IPS-18a (cell line): ENCODE results near the gene TMEM108.

ENCODE experiments used
- H3K27ac ChIP-seq: one replicate; pipeline ENCODE4 v1.5.1; 2013; ENCODE audit warnings: low read length
- H3K27me3 ChIP-seq: one replicate; pipeline ENCODE4 v1.6.1; 2013; ENCODE audit warnings: mild to moderate bottlenecking, low read length; ENCODE audit not compliant: control insufficient read depth, insufficient read depth
- H3K36me3 ChIP-seq: one replicate; pipeline ENCODE4 v1.6.1; 2013; ENCODE audit warnings: low read depth, low read length; ENCODE audit not compliant: control insufficient read depth
- H3K4me1 ChIP-seq: one replicate; pipeline ENCODE4 v1.6.1; 2013; ENCODE audit warnings: low read depth, low read length; ENCODE audit not compliant: control insufficient read depth
- H3K4me3 ChIP-seq: one replicate; pipeline ENCODE4 v1.5.1; 2013; ENCODE audit warnings: low read length
- H3K9ac ChIP-seq: one replicate; pipeline ENCODE4 v1.6.1; 2013; ENCODE audit warnings: mild to moderate bottlenecking, low read length, moderate library complexity
- H3K9me3 ChIP-seq: one replicate; pipeline ENCODE4 v1.6.1; 2013; ENCODE audit warnings: low read depth, low read length; ENCODE audit not compliant: control insufficient read depth

The TMEM108 gene

GRCh38 chr3:133394561-133395311 lies 356.5 kb downstream of the TMEM108 start:
- no peaks in the 10 kb centered on the region for H3K27me3 ChIP-seq
- H3K9ac ChIP-seq = no peak overlapping the region
- H3K4me1 ChIP-seq = no peaks in the 10 kb centered on the region
- no peaks in the 10 kb centered on the region for H3K9me3 ChIP-seq
- H3K36me3 ChIP-seq = no peaks in the 10 kb centered on the region
- no peak overlapping the region for H3K27ac ChIP-seq
- H3K4me3 ChIP-seq = no peak overlapping the region

- Histone ChIP-seq H3K4me1 (no peaks in the 10 kb centered on the region), H3K36me3 (no peaks in the 10 kb centered on the region), H3K27me3 (no peaks in the 10 kb centered on the region), H3K9ac (no peak overlapping the region), H3K27ac (no peak overlapping the region), H3K9me3 (no peaks in the 10 kb centered on the region), H3K4me3 (no peak overlapping the region)
These were observed 358.7 kb downstream of the TMEM108 start for GRCh38 chr3:133396906-133397305.

GRCh38 chr3:133400006-133400515 lies 361.9 kb downstream of the TMEM108 start, which contains the start of gene BFSP2:
Gene BFSP2, plus strand, starts transcription at chr3:133400056. Its CDS starts 28 bp downstream, at chr3:133400084.
- H3K36me3 ChIP-seq = no peaks in the 10 kb centered on the region
- H3K4me3 ChIP-seq = no peak within 1 kb of the TSS
- H3K27me3 ChIP-seq = no peaks in the 10 kb centered on the region
- H3K9me3 ChIP-seq = no peaks in the 10 kb centered on the region
- H3K9ac ChIP-seq = no peak within 1 kb of the TSS
- no peaks in the 10 kb centered on the region for H3K4me1 ChIP-seq
- no peak within 1 kb of the TSS for H3K27ac ChIP-seq

GRCh38 chr3:133401374-133402135 lies 363.4 kb downstream of the TMEM108 start:
- Histone ChIP-seq H3K36me3 (no peaks in the 10 kb centered on the region), H3K27ac (no peak overlapping the region), H3K27me3 (no peaks in the 10 kb centered on the region), H3K4me1 (no peaks in the 10 kb centered on the region), H3K4me3 (no peak overlapping the region), H3K9ac (no peak overlapping the region), H3K9me3 (no peaks in the 10 kb centered on the region)

GRCh38 chr3:133404920-133405319 lies 366.7 kb downstream of the TMEM108 start:
- Histone ChIP-seq H3K9me3 (no peaks in the 10 kb centered on the region), H3K27ac (no peak overlapping the region), H3K4me1 (no peaks in the 10 kb centered on the region), H3K27me3 (no peaks in the 10 kb centered on the region), H3K4me3 (no peak overlapping the region), H3K36me3 (no peaks in the 10 kb centered on the region), H3K9ac (no peak overlapping the region)

GRCh38 chr3:133408366-133408765 lies 370.2 kb downstream of the TMEM108 start:
- Histone ChIP-seq H3K27ac (no peak overlapping the region), H3K27me3 (no peaks in the 10 kb centered on the region), H3K4me3 (no peak overlapping the region), H3K9ac (no peak overlapping the region), H3K9me3 (no peaks in the 10 kb centered on the region), H3K36me3 (no peaks in the 10 kb centered on the region), H3K4me1 (no peaks in the 10 kb centered on the region)

- Histone ChIP-seq H3K36me3 (no peaks in the 10 kb centered on the region), H3K9ac (no peak overlapping the region), H3K27ac (no peak overlapping the region), H3K4me1 (no peaks in the 10 kb centered on the region), H3K27me3 (no peaks in the 10 kb centered on the region), H3K9me3 (no peaks in the 10 kb centered on the region), H3K4me3 (no peak overlapping the region)
These were observed 370.8 kb downstream of the TMEM108 start for GRCh38 chr3:133408961-133409360.

- H3K4me3 ChIP-seq = no peak overlapping the region
- H3K4me1 ChIP-seq = no peaks in the 10 kb centered on the region
- H3K36me3 ChIP-seq = no peaks in the 10 kb centered on the region
- no peak overlapping the region for H3K9ac ChIP-seq
- no peaks in the 10 kb centered on the region for H3K27me3 ChIP-seq
- H3K9me3 ChIP-seq = no peaks in the 10 kb centered on the region
- H3K27ac ChIP-seq = no peak overlapping the region
These were observed 372.2 kb downstream of the TMEM108 start for GRCh38 chr3:133410191-133410892.

- Histone ChIP-seq H3K27me3 (no peaks in the 10 kb centered on the region), H3K9ac (no peak overlapping the region), H3K9me3 (no peaks in the 10 kb centered on the region), H3K4me3 (no peak overlapping the region), H3K4me1 (no peaks in the 10 kb centered on the region), H3K36me3 (no peaks in the 10 kb centered on the region), H3K27ac (no peak overlapping the region)
These were observed 374.3 kb downstream of the TMEM108 start for GRCh38 chr3:133412183-133413132.

- H3K4me3 ChIP-seq = no peak overlapping the region
- H3K9ac ChIP-seq = no peak overlapping the region
- H3K27ac ChIP-seq = no peak overlapping the region
These were observed 375.2 kb downstream of the TMEM108 start for GRCh38 chr3:133413161-133414020.

More at GRCh38 chr3:133413161-133414020, 375.2 kb downstream of the TMEM108 start:
- Histone ChIP-seq H3K27me3 (no peaks in the 10 kb centered on the region), H3K4me1 (no peaks in the 10 kb centered on the region), H3K9me3 (no peaks in the 10 kb centered on the region), H3K36me3 (no peaks in the 10 kb centered on the region)
